Thoracic aorta (tissue), 2 donors: ENCODE data around the gene TCIRG1. TPM values are rescaled to one million over a fixed set of nuclear protein-coding genes. Genes with fewer than 3 reads are reported as not detected.

Experiments
- ATAC-seq: fragments of 150-250 bp; one replicate; pipeline ENCODE4 v1.8.0; 2017; ENCODE audit warnings: low read depth; ENCODE audit not compliant: insufficient number of reproducible peaks, low FRiP score
- DNase-seq: peaks from one replicate; pipeline ENCODE4 v3.0.0-alpha.2; 2020; ENCODE audit warnings: low spot score
- H3K27ac ChIP-seq, 2 donors: fragments of 200-600 bp; sonication (generic); 1 replicate in 1 of 2; 2 replicates in 1 of 2; pipeline ENCODE4 v1.5.1; 2016; ENCODE audit warnings: mild to moderate bottlenecking in 2 of 2, moderate library complexity in 2 of 2
- H3K27me3 ChIP-seq: fragments of 200-600 bp; sonication (generic); replicated peaks from 2 replicates; pipeline ENCODE4 v1.6.0; 2016; ENCODE audit warnings: mild to moderate bottlenecking; ENCODE audit not compliant: insufficient read depth
- H3K36me3 ChIP-seq: fragments of 200-600 bp; sonication (generic); one replicate; pipeline ENCODE4 v1.5.1; 2016
- H3K4me1 ChIP-seq, 2 donors: fragments of 200-600 bp; sonication (generic); 1 replicate in 1 of 2; 2 replicates in 1 of 2; pipeline versions ENCODE4 v1.5.1 to v1.6.0; 2016; ENCODE audit warnings: low read depth in 2 of 2, mild to moderate bottlenecking in 1 of 2; ENCODE audit not compliant: control insufficient read depth in 1 of 2
- H3K4me3 ChIP-seq: fragments of 200-600 bp; sonication (generic); 2 replicates; pipeline ENCODE4 v1.5.1; 2016; ENCODE audit warnings: mild to moderate bottlenecking
- H3K9me3 ChIP-seq: fragments of 200-600 bp; sonication (generic); 2 replicates; pipeline ENCODE4 v1.5.1; 2016
- total RNA-seq, 2 donors: library from RNA; depleted of rRNA; stranded (reverse); fragments of >200 nt; gene quantifications; one replicate each; pipeline versions ENCODE4 v1.1.0 to v1.2.3, GENCODE V29; 2016
- TF ChIP-seq, protein P1 (sequence below): fragments of 200-600 bp; sonication (generic); IDR thresholded peaks from one replicate; pipeline ENCODE4 v1.5.1; 2019; ENCODE audit warnings: antibody characterized with exemption

Gene TCIRG1
- total RNA-seq, 2 donors from 2014 or later = 167 to 281 TPM

DNA sequence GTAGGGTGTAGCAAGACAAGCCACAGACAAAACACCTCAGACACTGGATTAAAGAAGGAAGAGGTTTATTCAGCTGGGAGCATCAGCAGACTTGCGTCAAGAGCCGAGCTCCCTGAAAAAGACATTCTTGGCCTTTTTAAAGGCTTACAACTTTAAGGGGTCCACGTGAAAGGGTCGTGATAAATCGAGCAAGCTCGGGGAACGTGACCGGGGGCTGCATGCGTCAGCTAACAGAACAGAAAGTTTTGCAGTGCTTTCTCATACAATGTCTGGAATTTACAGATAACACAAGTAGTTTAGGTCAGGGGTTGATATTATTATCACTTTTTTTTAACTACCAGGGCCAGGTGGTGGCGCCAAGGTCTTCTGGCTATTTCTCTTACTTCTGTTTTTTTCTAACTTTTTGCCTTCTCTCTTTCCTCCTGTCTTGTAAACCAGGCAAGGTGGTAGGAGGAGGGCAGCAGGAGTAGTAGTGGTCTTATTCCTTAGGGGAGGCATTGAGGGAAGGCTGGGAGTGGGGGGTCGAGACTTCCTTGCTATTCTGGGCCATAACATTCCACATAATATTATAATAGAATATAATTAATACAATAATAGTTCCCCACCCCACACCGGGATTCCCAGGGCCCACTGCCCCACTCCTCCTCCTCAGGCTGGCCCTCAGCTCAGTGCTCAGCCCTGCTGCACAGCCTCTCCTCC is 29.3 kb upstream of the TCIRG1 start:
- no peaks in the 10 kb centered on the region for H3K27me3 ChIP-seq
- no peak for DNase-seq
- H3K9me3 ChIP-seq = no peaks in the 10 kb centered on the region
- TF ChIP-seq, protein P1, sequence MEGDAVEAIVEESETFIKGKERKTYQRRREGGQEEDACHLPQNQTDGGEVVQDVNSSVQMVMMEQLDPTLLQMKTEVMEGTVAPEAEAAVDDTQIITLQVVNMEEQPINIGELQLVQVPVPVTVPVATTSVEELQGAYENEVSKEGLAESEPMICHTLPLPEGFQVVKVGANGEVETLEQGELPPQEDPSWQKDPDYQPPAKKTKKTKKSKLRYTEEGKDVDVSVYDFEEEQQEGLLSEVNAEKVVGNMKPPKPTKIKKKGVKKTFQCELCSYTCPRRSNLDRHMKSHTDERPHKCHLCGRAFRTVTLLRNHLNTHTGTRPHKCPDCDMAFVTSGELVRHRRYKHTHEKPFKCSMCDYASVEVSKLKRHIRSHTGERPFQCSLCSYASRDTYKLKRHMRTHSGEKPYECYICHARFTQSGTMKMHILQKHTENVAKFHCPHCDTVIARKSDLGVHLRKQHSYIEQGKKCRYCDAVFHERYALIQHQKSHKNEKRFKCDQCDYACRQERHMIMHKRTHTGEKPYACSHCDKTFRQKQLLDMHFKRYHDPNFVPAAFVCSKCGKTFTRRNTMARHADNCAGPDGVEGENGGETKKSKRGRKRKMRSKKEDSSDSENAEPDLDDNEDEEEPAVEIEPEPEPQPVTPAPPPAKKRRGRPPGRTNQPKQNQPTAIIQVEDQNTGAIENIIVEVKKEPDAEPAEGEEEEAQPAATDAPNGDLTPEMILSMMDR = no peak
- H3K4me1 ChIP-seq = peaks cover 9 to 29% of the 10 kb centered on the region in 2 donors
- peak overlapping the region; percentile 71 for H3K4me3 ChIP-seq
- no peaks in the 10 kb centered on the region for H3K36me3 ChIP-seq
- no peak for ATAC-seq
- peak overlapping the region; percentile 82 for H3K27ac ChIP-seq

DNA sequence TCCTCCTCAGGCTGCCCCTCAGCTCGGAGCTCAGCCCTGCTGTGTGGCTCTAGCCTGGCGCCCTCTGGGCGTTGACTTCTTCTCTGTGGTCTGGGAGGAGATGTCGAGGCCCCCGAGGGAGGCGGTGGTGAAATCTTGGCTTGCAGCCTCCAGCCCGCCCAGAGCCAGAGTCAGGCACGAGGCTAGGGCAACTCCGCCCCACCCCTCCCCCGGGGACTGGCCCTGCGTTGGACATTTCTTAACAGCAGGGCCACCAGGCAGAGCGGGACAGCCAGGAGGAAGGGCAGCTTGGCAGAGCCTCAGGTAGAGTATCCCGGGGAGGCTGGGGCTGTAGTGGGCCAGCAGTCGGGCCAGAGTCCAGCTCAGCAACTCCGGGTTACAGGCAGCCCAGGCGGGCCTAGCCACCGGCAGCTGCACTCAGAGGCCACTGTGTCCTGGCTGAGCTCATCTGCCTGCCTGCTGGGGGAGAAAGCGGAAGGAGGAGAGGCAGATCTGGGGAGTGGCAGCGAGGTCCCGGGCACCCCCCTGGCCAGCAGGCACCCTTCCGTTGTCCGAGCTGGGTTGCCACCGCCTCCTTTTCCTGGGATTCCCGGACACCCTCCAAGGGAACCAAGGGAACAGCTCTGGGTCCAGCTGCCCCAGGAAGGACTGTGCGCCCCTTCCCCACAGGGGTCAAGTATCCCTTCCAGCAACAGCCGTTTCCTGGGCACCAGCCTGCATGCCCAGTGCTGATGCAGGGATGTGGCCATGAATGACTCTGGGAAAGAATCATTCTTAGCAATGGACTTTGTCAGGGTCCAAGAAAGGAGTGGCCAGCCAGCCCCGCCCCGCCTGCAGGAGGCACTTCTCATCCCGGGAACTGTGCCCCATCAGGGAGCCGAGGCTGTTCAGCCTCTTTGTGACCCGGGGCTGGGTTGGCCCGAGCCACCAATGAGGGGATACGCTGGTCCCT is 28.5 kb upstream of the TCIRG1 start, which contains the start of gene ALDH3B1:
ALDH3B1 (plus strand) TSS at position 238 of the 952 bp plus-strand sequence. CDS start 4,971 bp downstream, outside the sequence.
- peak; percentile 58 for DNase-seq
- Histone ChIP-seq H3K4me3 (peak within 1 kb of the TSS; percentile 71), H3K9me3 (no peaks in the 10 kb centered on the region), H3K27ac (peak within 1 kb of the TSS; percentile 82), H3K36me3 (no peaks in the 10 kb centered on the region), H3K4me1 (peaks cover 9 to 27% of the 10 kb centered on the region in 2 donors), H3K27me3 (no peaks in the 10 kb centered on the region)
- TF ChIP-seq, protein P1 = no peak
- peak; percentile 62 for ATAC-seq

DNA sequence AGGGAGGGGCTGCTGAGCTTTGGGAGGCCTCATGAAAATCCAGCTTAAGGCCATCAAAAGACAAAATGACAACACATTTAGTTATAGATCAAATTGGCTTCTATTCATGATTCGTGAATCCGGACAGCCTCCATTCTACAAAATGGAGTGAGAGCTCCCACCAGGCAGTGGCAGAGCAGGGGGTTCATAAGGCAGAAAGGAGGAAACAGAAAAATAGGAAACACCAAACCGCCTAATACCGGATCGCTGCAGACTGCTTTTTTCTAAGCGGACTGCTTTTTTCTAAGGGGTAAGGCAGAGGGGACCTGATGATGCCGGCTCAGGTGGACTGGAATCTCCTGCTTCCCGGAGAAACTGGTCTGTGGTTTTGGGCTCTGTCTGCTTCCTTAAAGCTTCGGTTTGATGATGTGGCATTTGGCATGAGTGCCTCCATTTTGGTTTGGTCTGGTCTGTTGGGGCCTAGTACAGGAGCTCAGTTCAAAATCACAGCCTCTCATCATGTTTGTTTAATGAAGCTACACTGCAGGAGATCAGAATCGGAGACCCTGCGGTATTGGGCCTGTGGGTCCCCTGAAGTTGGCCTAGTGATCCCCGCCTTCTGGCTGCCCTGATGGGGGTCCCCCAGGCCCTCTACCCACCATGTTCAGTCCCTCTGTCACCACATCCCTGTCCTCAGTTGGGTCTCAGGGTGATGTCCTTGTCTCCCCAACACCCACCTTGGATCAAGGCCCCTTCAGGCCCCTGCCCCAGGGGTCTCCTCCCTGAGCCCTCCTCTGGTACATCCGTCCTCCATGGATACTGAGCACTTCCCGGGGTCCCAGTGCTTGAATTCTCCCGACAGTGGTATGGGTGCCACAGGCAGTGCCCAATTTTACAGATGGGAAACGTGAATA is 27.5 kb upstream of the TCIRG1 start:
- Histone ChIP-seq H3K27ac (peak overlapping the region; percentile 82), H3K9me3 (no peaks in the 10 kb centered on the region), H3K4me3 (peak overlapping the region; percentile 71), H3K36me3 (no peaks in the 10 kb centered on the region), H3K4me1 (peaks cover 9 to 27% of the 10 kb centered on the region in 2 donors), H3K27me3 (no peaks in the 10 kb centered on the region)
- TF ChIP-seq, protein P1 = no peak
- no peak for DNase-seq
- no peak for ATAC-seq

DNA sequence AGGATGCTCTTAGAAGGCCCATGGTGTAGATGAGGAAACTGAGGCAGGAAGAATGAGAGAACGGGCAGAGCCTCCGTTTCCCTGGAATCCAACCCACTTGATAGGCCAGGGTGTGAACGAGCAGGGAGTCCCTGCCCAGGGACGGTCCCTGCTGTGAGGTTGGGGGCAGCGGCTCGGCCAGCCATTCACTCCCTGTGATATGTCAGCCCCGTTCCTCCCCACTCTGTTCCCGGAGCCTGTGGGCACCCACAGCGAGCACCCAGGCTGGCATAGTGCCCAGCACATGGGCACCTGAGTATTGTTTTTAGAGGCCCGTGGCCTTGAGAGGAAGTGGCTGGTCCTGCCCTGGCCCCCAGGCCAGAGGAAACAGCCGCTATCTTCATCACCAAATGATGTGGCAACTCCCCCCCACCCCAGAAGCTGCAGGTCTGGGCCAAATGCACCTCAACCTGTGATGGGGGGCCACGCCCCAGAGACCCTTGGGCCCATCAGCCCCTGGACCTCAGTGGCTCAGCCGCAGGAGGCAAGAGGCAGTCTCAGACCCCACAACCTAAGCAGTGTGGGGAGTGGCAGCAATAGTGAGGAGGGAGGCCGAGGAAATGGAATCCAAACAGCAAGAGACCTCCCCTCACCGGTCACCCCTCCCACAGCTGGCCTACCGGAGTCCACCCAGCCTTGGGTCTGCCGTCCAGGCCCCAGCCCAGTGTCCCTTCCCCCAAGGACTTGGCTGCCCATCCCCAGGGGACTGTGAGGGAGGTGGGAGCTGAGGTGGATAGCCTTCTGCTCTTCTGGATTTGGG is 26.6 kb upstream of the TCIRG1 start:
- H3K27me3 ChIP-seq = no peaks in the 10 kb centered on the region
- TF ChIP-seq, protein P1 = no peak
- peak overlapping the region in 1 of 2 donors; percentile 82 for H3K27ac ChIP-seq

More for the DNA sequence above, 26.6 kb upstream of the TCIRG1 start:
- no peak for ATAC-seq
- Histone ChIP-seq H3K4me3 (no peak overlapping the region), H3K9me3 (no peaks in the 10 kb centered on the region), H3K36me3 (no peaks in the 10 kb centered on the region), H3K4me1 (peaks cover 9 to 27% of the 10 kb centered on the region in 2 donors)
- DNase-seq = no peak
